ENCODE data around the gene IGF2BP3. TPM values are rescaled to one million over a fixed set of nuclear protein-coding genes. Genes with fewer than 3 reads are reported as not detected.

IGF2BP3 gene
- total RNA-seq, 1 experiment from 2014 or later = 139 TPM

DNA sequence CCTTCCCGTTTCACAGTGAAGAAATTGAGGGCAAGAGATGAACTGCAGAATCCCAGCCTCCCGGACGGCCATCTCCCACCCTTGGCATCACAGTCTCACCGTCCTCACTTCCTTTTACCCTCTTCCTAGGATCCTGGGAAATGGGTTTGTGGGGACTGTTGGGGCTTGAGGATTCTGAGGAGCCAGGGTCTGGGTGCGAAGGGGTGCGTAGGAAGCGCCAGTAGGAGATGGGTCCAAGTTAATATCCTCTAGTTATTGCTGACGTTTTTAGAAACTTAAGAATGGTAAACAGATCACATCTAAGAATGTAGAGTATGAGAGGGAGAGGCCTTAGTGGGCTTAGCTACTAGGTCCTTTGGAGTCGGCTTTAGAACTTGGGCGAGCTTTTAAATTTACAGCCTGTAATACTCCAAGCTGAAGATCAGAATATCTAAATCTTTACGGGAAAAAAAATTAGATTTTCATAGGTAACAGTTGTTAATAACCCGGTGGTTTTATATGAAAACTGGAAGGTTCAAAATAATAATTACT lies 170.5 kb downstream of the IGF2BP3 start:
- Histone ChIP-seq H3K9me2 (ENCODE audit: insufficient read depth) (no peaks in the 10 kb centered on the region), H3K27ac (0 out of 2 replicates have a peak overlapping the region, but pooled peaks have one; percentile 4), H3K79me2 (ENCODE audit: low read depth) (peaks cover 57% of the 10 kb centered on the region), H3K9me3 (ENCODE audit: insufficient read depth, low read depth) (no peaks in the 10 kb centered on the region), H3K27me3 (ENCODE audit: insufficient read depth, low read depth) (no peaks in the 10 kb centered on the region), H2AFZ (peak overlapping the region; percentile 90), H3K36me3 (ENCODE audit: low read depth) (peaks cover 19% of the 10 kb centered on the region), H3F3A (ENCODE audit: insufficient read depth, low read depth) (peaks cover 36% of the 10 kb centered on the region; the same call in 1 of the 2 replicates), H3K4me1 (replicated peaks; ENCODE audit: insufficient read depth) (peaks cover 27% of the 10 kb centered on the region), H4K20me1 (ENCODE audit: insufficient read depth) (peaks cover 5% of the 10 kb centered on the region), H3K4me2 (peak overlapping the region; percentile 80), H3K4me3 (peak overlapping the region; percentile 71)
- CTCF ChIA-PET = no interaction called here
- intact Hi-C loops (cut with micrococcal nuclease; ENCODE audit: unreplicated experiment) = loop anchor here (1.0 to 2.0 kb wide), 4 partner anchors 23 to 174 kb away; no protein-coding TSS in a partner anchor
- POLR2A ChIA-PET (ENCODE audit: unreplicated experiment) = interaction anchor here (0.7 to 0.9 kb wide), 3 partner anchors 96 to 238 kb away, joined by 3 to 11 read pairs (median 3); no protein-coding TSS in a partner anchor
- BruUV-seq (replicated peaks) = no TSS peak
- DNase-seq = no peak
- no peak for TF ChIP-seq EZH2 (IDR thresholded peaks at IDR 0.05; ENCODE audit: low read depth)
- TF ChIP-seq, protein P1, sequence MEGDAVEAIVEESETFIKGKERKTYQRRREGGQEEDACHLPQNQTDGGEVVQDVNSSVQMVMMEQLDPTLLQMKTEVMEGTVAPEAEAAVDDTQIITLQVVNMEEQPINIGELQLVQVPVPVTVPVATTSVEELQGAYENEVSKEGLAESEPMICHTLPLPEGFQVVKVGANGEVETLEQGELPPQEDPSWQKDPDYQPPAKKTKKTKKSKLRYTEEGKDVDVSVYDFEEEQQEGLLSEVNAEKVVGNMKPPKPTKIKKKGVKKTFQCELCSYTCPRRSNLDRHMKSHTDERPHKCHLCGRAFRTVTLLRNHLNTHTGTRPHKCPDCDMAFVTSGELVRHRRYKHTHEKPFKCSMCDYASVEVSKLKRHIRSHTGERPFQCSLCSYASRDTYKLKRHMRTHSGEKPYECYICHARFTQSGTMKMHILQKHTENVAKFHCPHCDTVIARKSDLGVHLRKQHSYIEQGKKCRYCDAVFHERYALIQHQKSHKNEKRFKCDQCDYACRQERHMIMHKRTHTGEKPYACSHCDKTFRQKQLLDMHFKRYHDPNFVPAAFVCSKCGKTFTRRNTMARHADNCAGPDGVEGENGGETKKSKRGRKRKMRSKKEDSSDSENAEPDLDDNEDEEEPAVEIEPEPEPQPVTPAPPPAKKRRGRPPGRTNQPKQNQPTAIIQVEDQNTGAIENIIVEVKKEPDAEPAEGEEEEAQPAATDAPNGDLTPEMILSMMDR (conservative IDR thresholded peaks at IDR 0.05) = no peak

DNA sequence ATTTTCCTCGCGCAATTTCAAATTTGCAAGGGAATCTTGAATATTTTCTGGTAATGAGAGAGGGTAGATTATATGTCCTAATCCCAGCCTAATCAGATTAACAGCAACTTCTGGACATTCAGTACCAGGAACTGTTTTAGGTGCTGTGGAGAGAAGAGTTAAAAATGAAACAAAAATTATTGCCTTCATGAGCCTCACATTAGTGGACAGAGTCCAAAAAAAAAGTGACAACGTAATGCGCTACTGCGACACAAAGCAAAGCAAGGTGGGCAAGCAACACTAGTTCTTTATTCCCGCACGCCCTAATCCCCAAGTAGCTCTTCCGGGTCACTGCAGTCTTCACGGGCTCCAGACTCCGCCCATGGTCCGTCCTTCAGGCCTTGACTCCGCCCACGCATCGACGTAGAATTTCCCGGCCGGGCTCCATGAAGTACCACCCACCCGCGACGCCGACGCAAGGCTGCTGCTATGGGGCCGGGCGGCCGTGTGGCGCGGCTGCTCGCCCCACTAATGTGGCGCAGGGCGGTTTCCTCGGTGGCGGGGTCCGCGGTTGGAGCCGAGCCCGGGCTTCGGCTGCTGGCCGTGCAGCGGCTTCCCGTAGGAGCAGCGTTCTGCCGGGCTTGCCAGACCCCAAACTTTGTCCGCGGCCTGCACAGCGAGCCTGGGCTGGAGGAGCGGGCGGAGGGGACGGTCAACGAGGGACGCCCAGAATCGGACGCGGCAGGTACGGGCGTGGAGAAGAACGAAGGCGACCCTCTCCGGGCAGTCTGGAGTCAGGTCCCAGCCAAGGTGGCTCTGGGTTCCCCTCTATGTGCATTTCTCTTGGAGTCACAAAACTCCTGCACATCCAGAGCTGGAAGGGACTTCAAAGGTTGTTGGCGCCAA lies 171.2 kb downstream of the IGF2BP3 start, which contains the start of gene MALSU1:
Gene MALSU1 (plus strand): TSS at position 455 of the 885 bp plus-strand sequence. CDS start 14 bp downstream, at position 469.
- intact Hi-C loops (cut with micrococcal nuclease; ENCODE audit: unreplicated experiment) = loop anchor here (1.0 to 2.0 kb wide), 5 partner anchors 22 to 232 kb away; partner anchors contain the start of gene TRA2A
- no peaks in the 10 kb centered on the region for H3K9me2 ChIP-seq (ENCODE audit: insufficient read depth)
- H3K27ac ChIP-seq = peak within 1 kb of the TSS; percentile 85
- peak; percentile 95 to 97 for DNase-seq
- BruUV-seq (replicated peaks) = TSS peak; percentile 67
- H3K4me1 ChIP-seq (replicated peaks; ENCODE audit: insufficient read depth) = peaks cover 27% of the 10 kb centered on the region
- peak within 1 kb of the TSS; percentile 90 for H2AFZ ChIP-seq
- TF ChIP-seq, protein P1 (conservative IDR thresholded peaks at IDR 0.05) = no peak
- no peak for TF ChIP-seq EZH2 (IDR thresholded peaks at IDR 0.05; ENCODE audit: low read depth)
- peak within 1 kb of the TSS; percentile 80 for H3K4me2 ChIP-seq
- H3K36me3 ChIP-seq (ENCODE audit: low read depth) = peaks cover 19% of the 10 kb centered on the region
- H3K27me3 ChIP-seq (ENCODE audit: insufficient read depth, low read depth) = no peaks in the 10 kb centered on the region
- CTCF ChIA-PET = interaction anchor here (0.5 to 2.1 kb wide), 4 partner anchors 18 to 245 kb away, joined by 3 to 19 read pairs (median 6); no protein-coding TSS in a partner anchor
- H4K20me1 ChIP-seq (ENCODE audit: insufficient read depth) = peaks cover 5% of the 10 kb centered on the region
- peaks cover 29% of the 10 kb centered on the region; the same call in 1 of the 2 replicates for H3F3A ChIP-seq (ENCODE audit: insufficient read depth, low read depth)
- H3K4me3 ChIP-seq = peak within 1 kb of the TSS; percentile 71
- peaks cover 50% of the 10 kb centered on the region for H3K79me2 ChIP-seq (ENCODE audit: low read depth)
- H3K9me3 ChIP-seq (ENCODE audit: insufficient read depth, low read depth) = no peaks in the 10 kb centered on the region
- POLR2A ChIA-PET (ENCODE audit: unreplicated experiment) = interaction anchor here (0.7 to 1.0 kb wide), 7 partner anchors 19 to 1826 kb away, joined by 3 to 11 read pairs (median 4); partner anchors contain the start of gene CYCS

All from PC-9 (cell line).